SK-N-SH (cell line): ENCODE results near the gene ATXN2.

Experiments
- CTCF ChIP-seq: fragments of 200-600 bp; sonication (generic); IDR thresholded peaks from 2 replicates; pipeline ENCODE4 v1.6.1; 2017; ENCODE audit warnings: antibody characterized with exemption, mild to moderate bottlenecking, moderate library complexity
- EP300 ChIP-seq, 2 experiments: IDR thresholded peaks; 2 replicates each; pipeline versions ENCODE4 v1.4.0 to v1.6.1; 2012; ENCODE audit warnings: borderline replicate concordance in 1 of 2, low read depth in 1 of 2, low read length in 1 of 2
- MEF2A ChIP-seq: IDR thresholded peaks from 2 replicates; pipeline ENCODE4 v1.4.0; 2012; ENCODE audit warnings: low read depth, borderline replicate concordance
- POLR2AphosphoS5 ChIP-seq: IDR thresholded peaks from 2 replicates; pipeline ENCODE4 v1.6.1; 2012; ENCODE audit warnings: low read depth, low read length
- RAD21 ChIP-seq: IDR thresholded peaks from 2 replicates; pipeline ENCODE4 v1.6.1; 2012; ENCODE audit warnings: mild to moderate bottlenecking, low read length
- RFX5 ChIP-seq: IDR thresholded peaks from 2 replicates; pipeline ENCODE4 v1.6.1; 2012; ENCODE audit warnings: mild to moderate bottlenecking, improper control_type of control experiment, low read length
- SIN3A ChIP-seq: IDR thresholded peaks from 2 replicates; pipeline ENCODE4 v1.6.1; 2012; ENCODE audit warnings: low read depth, mild to moderate bottlenecking, low read length, moderate library complexity, borderline replicate concordance
- YY1 ChIP-seq: IDR thresholded peaks from 2 replicates; pipeline ENCODE4 v1.4.0; 2012; ENCODE audit warnings: low read depth, mild to moderate bottlenecking

- TF ChIP-seq CTCF (no peak), RAD21 (no peak), MEF2A (no peak), YY1 (no peak), EP300 (IDR thresholded peaks at IDR 0.05; ENCODE audit: borderline replicate concordance in 1 of 2, low read depth in 1 of 2, low read length in 1 of 2) (no peak), RFX5 (no peak), POLR2AphosphoS5 (no peak), SIN3A (no peak)
Observed at GRCh38 chr12:111424189-111424792, 174.8 kb downstream of the ATXN2 start.
